B cell (primary cell): ENCODE measurements around the gene LRRC4C. TPM values are rescaled to one million over a fixed set of nuclear protein-coding genes. Genes with fewer than 3 reads are reported as not detected.

Experiments
- ATAC-seq: fragments of 200-7000 bp; cut with Tn5 transposase; one replicate; pipeline ENCODE4 v1.10.0; 2021; ENCODE audit warnings: low read depth, mild to moderate bottlenecking, moderate number of reproducible peaks, moderate library complexity
- CTCF ChIA-PET: fragments of 350-600 bp; sonication (Branson Sonifier 250); formaldehyde crosslinking; loops from one replicate; lab custom pipeline; 2021; ENCODE audit warnings: antibody characterized with exemption, inconsistent platforms; lab: Charles Lee
- POLR2A ChIA-PET: fragments of 350-600 bp; sonication (Branson Sonifier 250); formaldehyde crosslinking; loops from one replicate; lab custom pipeline; 2021; ENCODE audit warnings: antibody characterized with exemption; lab: Charles Lee
- DNase-seq: peaks from one replicate; pipeline ENCODE4 v3.0.0; 2013
- H2AFZ ChIP-seq: 2 replicates; pipeline ENCODE4 v1.6.1; 2012; ENCODE audit warnings: mild to moderate bottlenecking, low read depth, low read length; ENCODE audit not compliant: insufficient read depth, poor library complexity, severe bottlenecking
- H3K27ac ChIP-seq, 2 donors: 1 replicate in 1 of 2; 2 replicates in 1 of 2; pipeline ENCODE4 v1.5.1; 2012 to 2013; ENCODE audit warnings: low read length in 2 of 2, mild to moderate bottlenecking in 2 of 2, moderate library complexity in 1 of 2
- H3K27me3 ChIP-seq, 4 experiments: fragments of 200-600 bp in 1 of 4; sonication (generic) in 1 of 4; replicated peaks in 1 of 4; 1 replicate in 2 of 4; 2 replicates in 2 of 4; pipeline versions ENCODE4 v1.6.1 to v1.7.0; 2013 to 2016; ENCODE audit warnings: low read length in 3 of 4, mild to moderate bottlenecking in 2 of 4, mixed read lengths in 1 of 4, moderate library complexity in 1 of 4; ENCODE audit not compliant: insufficient read depth in 4 of 4, control insufficient read depth in 3 of 4; ENCODE audit errors: control extremely low read depth in 1 of 4
- H3K36me3 ChIP-seq, 2 experiments: replicated peaks in 1 of 2; 1 replicate in 1 of 2; 2 replicates in 1 of 2; pipeline versions ENCODE4 v1.6.1 to v1.7.1; 2013; ENCODE audit warnings: low read length in 1 of 2; ENCODE audit not compliant: insufficient read depth in 2 of 2, control insufficient read depth in 1 of 2; ENCODE audit errors: control extremely low read depth in 1 of 2, extremely low read depth in 1 of 2
- H3K4me1 ChIP-seq, 2 donors: fragments of 200-600 bp in 1 of 2; sonication (generic) in 1 of 2; 1 replicate in 1 of 2; 2 replicates in 1 of 2; pipeline versions ENCODE4 v1.5.1 to v1.6.1; 2013 to 2017; ENCODE audit warnings: low read length in 2 of 2; ENCODE audit not compliant: control insufficient read depth in 2 of 2, insufficient read depth in 2 of 2
- H3K4me2 ChIP-seq: replicated peaks from 2 replicates; pipeline ENCODE3; 2012; ENCODE audit warnings: mild to moderate bottlenecking, low read depth, low read length; ENCODE audit not compliant: poor library complexity, severe bottlenecking
- H3K4me3 ChIP-seq, 5 experiments: fragments of 200-600 bp in 1 of 5; sonication (generic) in 1 of 5; 1 replicate in 3 of 5; 2 replicates in 2 of 5; pipeline versions ENCODE4 v1.5.1 to v1.7.0; 2011 to 2016; ENCODE audit warnings: low read length in 4 of 5, mild to moderate bottlenecking in 4 of 5, low read depth in 2 of 5, control low read depth in 1 of 5, moderate library complexity in 1 of 5; ENCODE audit not compliant: insufficient read depth in 1 of 5; ENCODE audit errors: control extremely low read depth in 1 of 5, extremely low read depth in 1 of 5
- H3K79me2 ChIP-seq: fragments of 200-600 bp; sonication (generic); one replicate; pipeline ENCODE4 v1.6.0; 2016; ENCODE audit warnings: low read length; ENCODE audit not compliant: control insufficient read depth, insufficient read depth
- H3K9ac ChIP-seq: fragments of 200-600 bp; sonication (generic); 2 replicates; pipeline ENCODE4 v1.6.1; 2017; ENCODE audit warnings: mild to moderate bottlenecking, low read length, moderate library complexity
- H3K9me3 ChIP-seq, 3 donors: one replicate each; pipeline versions ENCODE4 v1.6.1 to v1.7.1; 2013; ENCODE audit warnings: low read length in 2 of 3; ENCODE audit not compliant: control insufficient read depth in 2 of 3, insufficient read depth in 1 of 3; ENCODE audit errors: control extremely low read depth in 1 of 3
- H4K20me1 ChIP-seq: 2 replicates; pipeline ENCODE4 v1.6.0; 2012; ENCODE audit warnings: mild to moderate bottlenecking, low read length; ENCODE audit not compliant: insufficient read depth, control insufficient read depth, poor library complexity, severe bottlenecking
- H3K27ac Mint-ChIP-seq: one replicate; pipeline ENCODE4 v1.8.0; 2021; ENCODE audit warnings: mixed read lengths
- H3K27me3 Mint-ChIP-seq: one replicate; pipeline ENCODE4 v1.8.0; 2021; ENCODE audit warnings: mixed read lengths
- H3K4me1 Mint-ChIP-seq: one replicate; pipeline ENCODE4 v1.8.0; 2021; ENCODE audit warnings: mixed read lengths
- H3K4me3 Mint-ChIP-seq: one replicate; pipeline ENCODE4 v1.8.0; 2021; ENCODE audit warnings: mixed read lengths
- H3K9me3 Mint-ChIP-seq: one replicate; pipeline ENCODE4 v1.8.0; 2022; ENCODE audit warnings: mixed read lengths; ENCODE audit not compliant: insufficient read depth
- EZH2 ChIP-seq: IDR thresholded peaks from 2 replicates; pipeline ENCODE4 v1.6.1; 2012; ENCODE audit warnings: borderline replicate concordance, low read depth, mild to moderate bottlenecking, moderate library complexity, low read length; ENCODE audit not compliant: insufficient read depth, poor library complexity, severe bottlenecking
- WGBS: methylation state at CpG from one replicate; pipeline ENCODE4 v1.1.5; 2013; ENCODE audit warnings: missing lambda C conversion rate; ENCODE audit not compliant: insufficient coverage; 5-methylcytosine and 5-hydroxymethylcytosine counted together
- intact Hi-C: fragments of 100-400 bp; cut with micrococcal nuclease; formaldehyde crosslinking; loops from one replicate; pipeline ENCODE4 v1.10.0; 2022
- polyA plus RNA-seq: library from polyadenylated mRNA; depleted of rRNA; stranded (reverse); fragments of >200 nt; gene quantifications from 2 replicates; pipeline ENCODE4 v1.2.3, GENCODE V29; 2012
- total RNA-seq, 2 donors: library from RNA; stranded (reverse); fragments of 120-200 nt in 1 of 2; gene quantifications; 1 replicate in 1 of 2; 2 replicates in 1 of 2; pipeline versions ENCODE4 v1.2.3 to v1.2.4, GENCODE V29; 2013 to 2022
- TF ChIP-seq, protein P1 (sequence below): fragments of 200-600 bp; IDR thresholded peaks from one replicate; pipeline ENCODE4 v1.8.0; 2022; ENCODE audit warnings: antibody characterized with exemption, mild to moderate bottlenecking

Gene LRRC4C
- total and polyA plus RNA-seq, 2 donors (not counting 1 experiment from before 2014, with no cell fraction given) = 0.57 TPM; not detected in 1

DNA sequence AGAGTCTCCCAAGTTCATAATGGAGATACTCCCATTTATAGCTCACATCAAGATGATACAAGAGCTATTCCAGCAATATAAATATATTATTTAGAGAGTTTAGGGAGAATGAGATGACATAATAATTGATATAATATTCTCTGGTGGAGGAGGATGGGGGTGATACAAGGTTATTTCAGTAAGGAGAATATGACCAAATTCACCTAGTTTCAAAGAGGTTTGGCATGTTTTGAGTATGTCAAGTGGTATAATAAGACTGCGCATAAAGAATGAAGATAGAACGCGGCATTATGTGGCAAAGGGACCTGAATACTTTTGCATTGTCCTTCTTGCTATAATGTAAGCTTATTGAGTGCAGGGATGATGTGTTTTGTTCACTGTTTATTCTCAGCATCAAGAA is 1283.5 kb downstream of the LRRC4C start:
- H3K4me3 ChIP-seq = no peak overlapping the region
- no peaks in the 10 kb centered on the region for H3K79me2 ChIP-seq
- H3K4me3 Mint-ChIP-seq = no peak overlapping the region
- no peaks in the 10 kb centered on the region for H4K20me1 ChIP-seq
- H3K4me2 ChIP-seq = no peak overlapping the region
- no peak overlapping the region for H3K27ac Mint-ChIP-seq
- peaks cover 2% of the 10 kb centered on the region for H3K9me3 Mint-ChIP-seq
- ChIA-PET POLR2A (no interaction called here), CTCF (no interaction called here)
- no peaks in the 10 kb centered on the region for H3K27me3 ChIP-seq
- no peaks in the 10 kb centered on the region for H3K4me1 Mint-ChIP-seq
- no peak overlapping the region for H3K9ac ChIP-seq
- H3K27me3 Mint-ChIP-seq = no peaks in the 10 kb centered on the region
- ATAC-seq = no peak
- H3K9me3 ChIP-seq = peaks cover 0 to 2% (median 0%) of the 10 kb centered on the region in 3 donors
- DNase-seq = no peak
- intact Hi-C loops = no loop called here
- H3K27ac ChIP-seq = no peak overlapping the region
- WGBS = 97% methylated on average over 3 of the region's 3 CpGs
- no peaks in the 10 kb centered on the region for H3K4me1 ChIP-seq
- TF ChIP-seq EZH2 = no peak
- TF ChIP-seq, protein P1, sequence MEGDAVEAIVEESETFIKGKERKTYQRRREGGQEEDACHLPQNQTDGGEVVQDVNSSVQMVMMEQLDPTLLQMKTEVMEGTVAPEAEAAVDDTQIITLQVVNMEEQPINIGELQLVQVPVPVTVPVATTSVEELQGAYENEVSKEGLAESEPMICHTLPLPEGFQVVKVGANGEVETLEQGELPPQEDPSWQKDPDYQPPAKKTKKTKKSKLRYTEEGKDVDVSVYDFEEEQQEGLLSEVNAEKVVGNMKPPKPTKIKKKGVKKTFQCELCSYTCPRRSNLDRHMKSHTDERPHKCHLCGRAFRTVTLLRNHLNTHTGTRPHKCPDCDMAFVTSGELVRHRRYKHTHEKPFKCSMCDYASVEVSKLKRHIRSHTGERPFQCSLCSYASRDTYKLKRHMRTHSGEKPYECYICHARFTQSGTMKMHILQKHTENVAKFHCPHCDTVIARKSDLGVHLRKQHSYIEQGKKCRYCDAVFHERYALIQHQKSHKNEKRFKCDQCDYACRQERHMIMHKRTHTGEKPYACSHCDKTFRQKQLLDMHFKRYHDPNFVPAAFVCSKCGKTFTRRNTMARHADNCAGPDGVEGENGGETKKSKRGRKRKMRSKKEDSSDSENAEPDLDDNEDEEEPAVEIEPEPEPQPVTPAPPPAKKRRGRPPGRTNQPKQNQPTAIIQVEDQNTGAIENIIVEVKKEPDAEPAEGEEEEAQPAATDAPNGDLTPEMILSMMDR = no peak
- H2AFZ ChIP-seq = no peak overlapping the region
- no peaks in the 10 kb centered on the region for H3K36me3 ChIP-seq

DNA sequence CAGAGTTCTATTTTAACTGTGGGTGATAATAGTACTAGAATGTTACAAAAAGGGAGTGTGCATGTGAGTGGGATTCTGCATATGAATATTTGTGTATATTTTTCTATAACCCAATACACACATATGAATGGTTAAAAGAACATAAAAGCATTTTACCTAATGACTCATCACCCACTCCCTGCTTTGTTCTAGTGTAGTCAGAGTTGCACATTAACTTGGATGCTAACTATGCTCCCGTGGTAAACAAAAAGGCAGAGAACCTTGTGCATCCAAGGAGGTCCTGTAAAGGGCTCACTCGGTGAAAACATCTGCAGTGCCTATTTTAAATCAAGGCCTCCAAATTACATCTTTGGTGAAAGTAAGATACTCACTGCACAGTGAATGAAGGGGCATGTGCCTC is 1289.4 kb downstream of the LRRC4C start:
- ChIA-PET POLR2A (no interaction called here), CTCF (no interaction called here)
- H3K27ac Mint-ChIP-seq = no peak overlapping the region
- Histone ChIP-seq H2AFZ (no peak overlapping the region), H3K79me2 (no peaks in the 10 kb centered on the region), H4K20me1 (no peaks in the 10 kb centered on the region), H3K9me3 (peaks cover 0 to 3% (median 0%) of the 10 kb centered on the region in 3 donors), H3K36me3 (no peaks in the 10 kb centered on the region), H3K4me3 (no peak overlapping the region), H3K27me3 (no peaks in the 10 kb centered on the region), H3K27ac (no peak overlapping the region), H3K4me2 (no peak overlapping the region), H3K4me1 (no peaks in the 10 kb centered on the region), H3K9ac (no peak overlapping the region)
- intact Hi-C loops = no loop called here
- no peak for DNase-seq
- 80% methylated on average over 1 of the region's 2 CpGs for WGBS
- H3K9me3 Mint-ChIP-seq = peaks cover 5% of the 10 kb centered on the region
- ATAC-seq = no peak
- no peaks in the 10 kb centered on the region for H3K4me1 Mint-ChIP-seq
- TF ChIP-seq EZH2 = no peak
- TF ChIP-seq, protein P1 = no peak
- H3K4me3 Mint-ChIP-seq = no peak overlapping the region
- H3K27me3 Mint-ChIP-seq = no peaks in the 10 kb centered on the region
